ACHN (cell line): ENCODE data around the gene MMP8.
"Not testable (repeated sequence)": the region's sequence is repeated elsewhere in the genome, so short reads cannot be mapped to it uniquely, and the experiment has no call there.

Experiments used
- DNase-seq: peaks from one replicate; pipeline ENCODE4 v3.0.0-alpha.2; 2015
- in situ Hi-C: cut with HindIII; loops from 2 replicates; pipeline ENCODE4 v1.10.0; 2017; ENCODE audit warnings: low sequenced_read_pairs, low pct_ligation_motif_present, low pct_unique_long_range_greater_than_20kb

The MMP8 gene

GRCh38 chr11:102724904-102725500 is at the start of gene MMP8:
MMP8 (minus strand) TSS chr11:102724954; CDS start chr11:102724855, 99 bp downstream.
- in situ Hi-C loops, result no loop called here
- DNase-seq, result no peak

GRCh38 chr11:102773386-102773785 is 48.6 kb upstream of the MMP8 start:
- in situ Hi-C loops, result no loop called here
- DNase-seq, result no peak

- no peak for DNase-seq
- in situ Hi-C loops, result no loop called here
These were observed 46.6 kb upstream of the MMP8 start for GRCh38 chr11:102771351-102771750.

- in situ Hi-C loops, result no loop called here
- DNase-seq, result no peak
These were observed 45.4 kb upstream of the MMP8 start for GRCh38 chr11:102770191-102770590.

- no peak for DNase-seq
- in situ Hi-C loops, result no loop called here
These were observed 43.0 kb upstream of the MMP8 start for GRCh38 chr11:102767800-102768199.

- DNase-seq, result no peak
- in situ Hi-C loops, result no loop called here
These were observed 38.7 kb upstream of the MMP8 start for GRCh38 chr11:102763440-102763839.

GRCh38 chr11:102762361-102762767 is 37.6 kb upstream of the MMP8 start:
- in situ Hi-C loops, result no loop called here
- no peak for DNase-seq

GRCh38 chr11:102761646-102762238 is 37.0 kb upstream of the MMP8 start:
- peak; percentile 39 for DNase-seq
- in situ Hi-C loops, result no loop called here

- in situ Hi-C loops, result no loop called here
- DNase-seq, result no peak
These were observed 35.7 kb upstream of the MMP8 start for GRCh38 chr11:102760344-102761035.

GRCh38 chr11:102757823-102758549 is 33.2 kb upstream of the MMP8 start:
- no peak for DNase-seq

GRCh38 chr11:102753267-102753666 is 28.5 kb upstream of the MMP8 start:
- in situ Hi-C loops, result no loop called here
- DNase-seq, result no peak

More at GRCh38 chr11:102757823-102758549, 33.2 kb upstream of the MMP8 start:
- in situ Hi-C loops, result no loop called here

- DNase-seq, result no peak
- in situ Hi-C loops, result no loop called here
These were observed 26.9 kb upstream of the MMP8 start for GRCh38 chr11:102751673-102752072.

- DNase-seq, result no peak
- in situ Hi-C loops, result no loop called here
These were observed 24.5 kb upstream of the MMP8 start for GRCh38 chr11:102749101-102749722.

GRCh38 chr11:102746746-102747578 is 22.2 kb upstream of the MMP8 start:
- in situ Hi-C loops, DNase-seq: not testable (repeated sequence)

- in situ Hi-C loops, result no loop called here
- no peak for DNase-seq
These were observed 9.9 kb upstream of the MMP8 start for GRCh38 chr11:102734650-102735049.

GRCh38 chr11:102733232-102733875 is 8.6 kb upstream of the MMP8 start:
- in situ Hi-C loops, result no loop called here
- DNase-seq, result peak; percentile 65

- DNase-seq, in situ Hi-C loops: not testable (repeated sequence)
These were observed 6.2 kb upstream of the MMP8 start for GRCh38 chr11:102730944-102731343.
